H1 (cell line): ENCODE data around the gene YAF2. TPM values are rescaled to one million over a fixed set of nuclear protein-coding genes. Genes with fewer than 3 reads are reported as not detected.

ENCODE experiments used
- BRCA1 ChIP-seq: IDR thresholded peaks from 2 replicates; pipeline ENCODE4 v1.6.1; 2012; ENCODE audit warnings: low read depth, low read length, improper control_type of control experiment
- EGR1 ChIP-seq: IDR thresholded peaks from 2 replicates; pipeline ENCODE4 v1.6.1; 2011; ENCODE audit warnings: low read depth, low read length, borderline replicate concordance
- EP300 ChIP-seq, 2 experiments: IDR thresholded peaks; 1 replicate in 1 of 2; 2 replicates in 1 of 2; pipeline ENCODE4 v1.6.1; 2011 to 2012; ENCODE audit warnings: low read depth in 2 of 2, low read length in 2 of 2, mild to moderate bottlenecking in 2 of 2, borderline replicate concordance in 1 of 2, inconsistent platforms in 1 of 2, moderate library complexity in 1 of 2
- NANOG ChIP-seq: IDR thresholded peaks from 2 replicates; pipeline ENCODE4 v1.6.1; 2011; ENCODE audit warnings: low read length, low read depth, mild to moderate bottlenecking, inconsistent platforms; ENCODE audit not compliant: insufficient read depth, poor library complexity, severe bottlenecking
- NRF1 ChIP-seq: IDR thresholded peaks from 2 replicates; pipeline ENCODE4 v1.6.1; 2011; ENCODE audit warnings: mild to moderate bottlenecking, low read depth, low read length, improper control_type of control experiment
- POU5F1 ChIP-seq: IDR thresholded peaks from 2 replicates; pipeline ENCODE4 v1.6.1; 2011; ENCODE audit warnings: low read depth, mild to moderate bottlenecking, low read length, moderate library complexity
- SIRT6 ChIP-seq: IDR thresholded peaks from one replicate; pipeline ENCODE4 v1.7.1; 2012; ENCODE audit warnings: low read length, inconsistent platforms
- SIX5 ChIP-seq: IDR thresholded peaks from 2 replicates; pipeline ENCODE4 v1.6.1; 2011; ENCODE audit warnings: mild to moderate bottlenecking, low read depth, low read length
- polyA plus RNA-seq, 7 experiments: library from polyadenylated mRNA; depleted of rRNA in 3 of 7; stranded (reverse) in 5 of 7; unstranded in 2 of 7; fragments of >200 nt in 5 of 7; fragments of 200-250 nt in 2 of 7; gene quantifications; 1 replicate in 5 of 7; 2 replicates in 1 of 7; 4 replicates in 1 of 7; pipeline versions ENCODE4 v1.2.1 to v1.2.3, GENCODE V29; 2011 to 2013; ENCODE audit warnings: missing spikeins in 2 of 7, mixed read lengths in 2 of 7
- total RNA-seq: library from RNA; stranded (reverse); fragmentation: NEBNext Ultra II Directional; extraction: Animal tissue kit (Norgen Biotek cat#: 25700); gene quantifications from 2 replicates; pipeline ENCODE4 v1.2.1, GENCODE V29; 2021
- TF ChIP-seq, protein P1 (sequence below): fragments of 300-600 bp; sonication (generic); IDR thresholded peaks from 2 replicates; pipeline ENCODE4 v1.7.1; 2012; ENCODE audit warnings: low read length, moderate library complexity, mild to moderate bottlenecking, inconsistent platforms; ENCODE audit not compliant: insufficient replicate concordance
- TF ChIP-seq, protein P2 (sequence below): IDR thresholded peaks from 2 replicates; pipeline ENCODE4 v1.6.1; 2011; ENCODE audit warnings: low read length, improper control_type of control experiment

Gene YAF2
- total and polyA plus RNA-seq, 2 of the 8 experiments (the other 6 are each of a cell fraction or from before 2014, with no cell fraction given), result 0.50 to 2.2 TPM

DNA sequence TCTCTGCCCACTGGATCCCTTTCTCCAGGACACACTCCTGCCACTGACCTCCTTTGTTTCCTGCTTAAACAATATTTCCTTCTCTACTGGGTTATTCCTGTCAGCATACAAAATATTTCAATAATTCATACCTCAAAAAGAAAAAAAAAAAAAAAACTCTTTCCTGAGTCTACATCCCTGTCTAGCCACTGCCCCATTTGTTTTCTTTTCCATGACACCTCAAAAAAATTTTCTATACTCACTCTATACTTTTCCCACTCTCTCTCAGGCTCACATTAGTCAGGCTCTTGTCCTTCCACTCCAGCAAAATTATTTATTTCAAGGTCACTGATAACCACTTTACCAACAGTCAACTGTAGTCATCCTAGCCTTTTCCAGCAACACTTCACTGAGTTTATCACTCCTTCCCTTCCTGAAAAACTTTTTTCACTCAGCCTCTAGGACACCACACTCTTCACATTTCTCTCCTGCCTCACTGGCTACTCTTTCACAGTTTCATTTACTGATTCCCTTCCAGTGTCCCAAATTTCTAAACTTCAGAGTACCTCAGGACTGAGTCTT lies 64.0 kb downstream of the YAF2 start (continued):
- TF ChIP-seq, protein P1, sequence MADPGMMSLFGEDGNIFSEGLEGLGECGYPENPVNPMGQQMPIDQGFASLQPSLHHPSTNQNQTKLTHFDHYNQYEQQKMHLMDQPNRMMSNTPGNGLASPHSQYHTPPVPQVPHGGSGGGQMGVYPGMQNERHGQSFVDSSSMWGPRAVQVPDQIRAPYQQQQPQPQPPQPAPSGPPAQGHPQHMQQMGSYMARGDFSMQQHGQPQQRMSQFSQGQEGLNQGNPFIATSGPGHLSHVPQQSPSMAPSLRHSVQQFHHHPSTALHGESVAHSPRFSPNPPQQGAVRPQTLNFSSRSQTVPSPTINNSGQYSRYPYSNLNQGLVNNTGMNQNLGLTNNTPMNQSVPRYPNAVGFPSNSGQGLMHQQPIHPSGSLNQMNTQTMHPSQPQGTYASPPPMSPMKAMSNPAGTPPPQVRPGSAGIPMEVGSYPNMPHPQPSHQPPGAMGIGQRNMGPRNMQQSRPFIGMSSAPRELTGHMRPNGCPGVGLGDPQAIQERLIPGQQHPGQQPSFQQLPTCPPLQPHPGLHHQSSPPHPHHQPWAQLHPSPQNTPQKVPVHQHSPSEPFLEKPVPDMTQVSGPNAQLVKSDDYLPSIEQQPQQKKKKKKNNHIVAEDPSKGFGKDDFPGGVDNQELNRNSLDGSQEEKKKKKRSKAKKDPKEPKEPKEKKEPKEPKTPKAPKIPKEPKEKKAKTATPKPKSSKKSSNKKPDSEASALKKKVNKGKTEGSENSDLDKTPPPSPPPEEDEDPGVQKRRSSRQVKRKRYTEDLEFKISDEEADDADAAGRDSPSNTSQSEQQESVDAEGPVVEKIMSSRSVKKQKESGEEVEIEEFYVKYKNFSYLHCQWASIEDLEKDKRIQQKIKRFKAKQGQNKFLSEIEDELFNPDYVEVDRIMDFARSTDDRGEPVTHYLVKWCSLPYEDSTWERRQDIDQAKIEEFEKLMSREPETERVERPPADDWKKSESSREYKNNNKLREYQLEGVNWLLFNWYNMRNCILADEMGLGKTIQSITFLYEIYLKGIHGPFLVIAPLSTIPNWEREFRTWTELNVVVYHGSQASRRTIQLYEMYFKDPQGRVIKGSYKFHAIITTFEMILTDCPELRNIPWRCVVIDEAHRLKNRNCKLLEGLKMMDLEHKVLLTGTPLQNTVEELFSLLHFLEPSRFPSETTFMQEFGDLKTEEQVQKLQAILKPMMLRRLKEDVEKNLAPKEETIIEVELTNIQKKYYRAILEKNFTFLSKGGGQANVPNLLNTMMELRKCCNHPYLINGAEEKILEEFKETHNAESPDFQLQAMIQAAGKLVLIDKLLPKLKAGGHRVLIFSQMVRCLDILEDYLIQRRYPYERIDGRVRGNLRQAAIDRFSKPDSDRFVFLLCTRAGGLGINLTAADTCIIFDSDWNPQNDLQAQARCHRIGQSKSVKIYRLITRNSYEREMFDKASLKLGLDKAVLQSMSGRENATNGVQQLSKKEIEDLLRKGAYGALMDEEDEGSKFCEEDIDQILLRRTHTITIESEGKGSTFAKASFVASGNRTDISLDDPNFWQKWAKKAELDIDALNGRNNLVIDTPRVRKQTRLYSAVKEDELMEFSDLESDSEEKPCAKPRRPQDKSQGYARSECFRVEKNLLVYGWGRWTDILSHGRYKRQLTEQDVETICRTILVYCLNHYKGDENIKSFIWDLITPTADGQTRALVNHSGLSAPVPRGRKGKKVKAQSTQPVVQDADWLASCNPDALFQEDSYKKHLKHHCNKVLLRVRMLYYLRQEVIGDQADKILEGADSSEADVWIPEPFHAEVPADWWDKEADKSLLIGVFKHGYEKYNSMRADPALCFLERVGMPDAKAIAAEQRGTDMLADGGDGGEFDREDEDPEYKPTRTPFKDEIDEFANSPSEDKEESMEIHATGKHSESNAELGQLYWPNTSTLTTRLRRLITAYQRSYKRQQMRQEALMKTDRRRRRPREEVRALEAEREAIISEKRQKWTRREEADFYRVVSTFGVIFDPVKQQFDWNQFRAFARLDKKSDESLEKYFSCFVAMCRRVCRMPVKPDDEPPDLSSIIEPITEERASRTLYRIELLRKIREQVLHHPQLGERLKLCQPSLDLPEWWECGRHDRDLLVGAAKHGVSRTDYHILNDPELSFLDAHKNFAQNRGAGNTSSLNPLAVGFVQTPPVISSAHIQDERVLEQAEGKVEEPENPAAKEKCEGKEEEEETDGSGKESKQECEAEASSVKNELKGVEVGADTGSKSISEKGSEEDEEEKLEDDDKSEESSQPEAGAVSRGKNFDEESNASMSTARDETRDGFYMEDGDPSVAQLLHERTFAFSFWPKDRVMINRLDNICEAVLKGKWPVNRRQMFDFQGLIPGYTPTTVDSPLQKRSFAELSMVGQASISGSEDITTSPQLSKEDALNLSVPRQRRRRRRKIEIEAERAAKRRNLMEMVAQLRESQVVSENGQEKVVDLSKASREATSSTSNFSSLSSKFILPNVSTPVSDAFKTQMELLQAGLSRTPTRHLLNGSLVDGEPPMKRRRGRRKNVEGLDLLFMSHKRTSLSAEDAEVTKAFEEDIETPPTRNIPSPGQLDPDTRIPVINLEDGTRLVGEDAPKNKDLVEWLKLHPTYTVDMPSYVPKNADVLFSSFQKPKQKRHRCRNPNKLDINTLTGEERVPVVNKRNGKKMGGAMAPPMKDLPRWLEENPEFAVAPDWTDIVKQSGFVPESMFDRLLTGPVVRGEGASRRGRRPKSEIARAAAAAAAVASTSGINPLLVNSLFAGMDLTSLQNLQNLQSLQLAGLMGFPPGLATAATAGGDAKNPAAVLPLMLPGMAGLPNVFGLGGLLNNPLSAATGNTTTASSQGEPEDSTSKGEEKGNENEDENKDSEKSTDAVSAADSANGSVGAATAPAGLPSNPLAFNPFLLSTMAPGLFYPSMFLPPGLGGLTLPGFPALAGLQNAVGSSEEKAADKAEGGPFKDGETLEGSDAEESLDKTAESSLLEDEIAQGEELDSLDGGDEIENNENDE, result no peak
- TF ChIP-seq, protein P2, sequence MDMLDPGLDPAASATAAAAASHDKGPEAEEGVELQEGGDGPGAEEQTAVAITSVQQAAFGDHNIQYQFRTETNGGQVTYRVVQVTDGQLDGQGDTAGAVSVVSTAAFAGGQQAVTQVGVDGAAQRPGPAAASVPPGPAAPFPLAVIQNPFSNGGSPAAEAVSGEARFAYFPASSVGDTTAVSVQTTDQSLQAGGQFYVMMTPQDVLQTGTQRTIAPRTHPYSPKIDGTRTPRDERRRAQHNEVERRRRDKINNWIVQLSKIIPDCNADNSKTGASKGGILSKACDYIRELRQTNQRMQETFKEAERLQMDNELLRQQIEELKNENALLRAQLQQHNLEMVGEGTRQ, result no peak
- no peak for TF ChIP-seq BRCA1
- no peak for TF ChIP-seq POU5F1
- TF ChIP-seq NANOG, result no peak
- TF ChIP-seq SIX5, result no peak
- no peak for TF ChIP-seq SIRT6
- no peak for TF ChIP-seq EP300 (IDR thresholded peaks at IDR 0.05; ENCODE audit: borderline replicate concordance in 1 of 2, low read depth in 2 of 2, low read length in 2 of 2)
- no peak for TF ChIP-seq NRF1
- TF ChIP-seq EGR1, result no peak
